HG03469 (cell line): Measurements from ENCODE around the gene PLCB1.
"Not testable (repeated sequence)": the region's sequence is repeated elsewhere in the genome, so short reads cannot be mapped to it uniquely, and the experiment has no call there.

Experiments
- ATAC-seq: cut with Tn5 transposase; IDR thresholded peaks from one replicate; pipeline ENCODE4 v1.9.1; 2021; ENCODE audit warnings: mild to moderate bottlenecking, moderate library complexity, moderate number of reproducible peaks; ENCODE audit not compliant: unreplicated experiment

The PLCB1 gene

DNA sequence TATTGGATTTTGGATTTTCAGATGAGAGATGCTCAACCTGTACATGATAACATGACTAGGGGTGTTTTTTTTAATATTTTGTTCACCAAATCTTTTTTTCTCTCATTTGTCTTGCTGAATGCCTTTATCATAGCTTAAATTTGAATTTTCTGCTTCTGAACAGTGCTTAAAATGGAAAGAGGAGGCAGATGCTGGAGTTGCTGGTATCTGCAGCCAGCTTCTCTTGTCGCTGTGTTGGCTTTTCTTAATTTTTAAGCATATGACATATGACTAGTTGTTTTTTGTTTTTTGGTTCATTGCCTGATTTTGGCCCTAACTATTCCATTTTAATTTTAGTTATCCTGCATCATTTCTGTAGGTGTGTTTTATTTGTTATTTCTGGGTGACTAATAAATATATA, 196.1 kb downstream of the PLCB1 start:
- no peak for ATAC-seq

DNA sequence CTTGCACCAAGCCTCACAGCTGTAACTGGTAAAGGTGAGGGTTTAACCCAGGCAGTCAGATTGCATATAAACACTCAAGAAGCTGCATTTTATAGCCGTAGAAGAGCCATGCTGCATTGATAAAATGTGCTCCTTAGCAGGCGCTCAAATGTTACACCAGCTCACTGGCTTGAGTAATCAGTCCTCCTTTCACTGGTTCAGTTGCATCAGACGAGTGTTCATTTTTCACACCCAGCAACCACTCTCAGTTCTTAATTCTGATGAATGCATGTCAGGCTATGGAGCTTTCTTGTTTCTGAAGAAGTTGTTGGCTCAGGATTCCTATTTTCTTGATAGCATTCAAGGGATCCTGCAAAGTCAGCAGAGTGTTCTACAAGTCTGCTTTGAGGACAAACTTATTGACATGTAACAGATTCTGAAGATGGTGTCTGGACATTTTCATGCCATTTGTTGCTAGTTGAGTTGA, 198.3 kb downstream of the PLCB1 start:
- ATAC-seq = no peak

DNA sequence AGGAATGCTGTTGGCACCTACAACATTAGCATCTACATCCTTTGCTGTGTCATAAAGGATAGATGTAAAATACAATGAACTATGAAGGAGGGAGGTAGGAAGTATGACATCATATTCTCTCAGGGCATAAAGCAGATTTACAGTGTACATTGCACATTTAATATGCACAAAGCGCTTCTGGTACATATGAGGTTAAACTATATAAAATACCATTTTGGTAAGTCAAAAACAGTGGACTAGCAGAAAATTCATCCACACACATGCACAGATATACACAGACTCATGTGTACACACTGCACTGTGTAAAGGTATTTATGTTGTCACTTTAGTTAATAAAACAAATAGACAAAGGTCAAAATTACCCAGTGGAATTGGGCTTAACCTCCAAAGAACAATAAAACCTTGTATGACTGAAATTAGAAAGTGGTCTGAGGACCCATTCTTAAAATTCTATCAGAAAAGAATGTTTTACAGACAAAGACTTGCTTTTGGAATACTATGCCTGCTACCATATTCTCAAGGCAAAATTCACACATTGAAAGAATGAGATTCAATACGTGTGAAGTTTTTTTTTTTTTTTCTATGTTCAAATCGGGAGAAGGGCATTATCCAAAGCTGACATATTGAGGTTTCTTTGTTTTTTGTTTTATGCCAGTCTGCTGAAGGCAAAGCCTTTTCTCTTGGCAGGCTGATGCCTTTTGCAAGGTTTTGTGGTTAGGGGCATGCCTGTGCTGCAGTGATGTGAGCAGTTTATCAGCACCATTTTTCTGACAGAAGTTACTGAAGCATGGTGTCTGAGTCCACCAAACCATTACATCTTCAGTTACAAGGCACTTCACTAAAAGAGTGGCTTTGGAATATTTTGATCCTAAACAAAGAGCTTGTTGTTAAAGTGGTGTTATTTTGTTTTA, 199.0 kb downstream of the PLCB1 start:
- ATAC-seq = no peak

DNA sequence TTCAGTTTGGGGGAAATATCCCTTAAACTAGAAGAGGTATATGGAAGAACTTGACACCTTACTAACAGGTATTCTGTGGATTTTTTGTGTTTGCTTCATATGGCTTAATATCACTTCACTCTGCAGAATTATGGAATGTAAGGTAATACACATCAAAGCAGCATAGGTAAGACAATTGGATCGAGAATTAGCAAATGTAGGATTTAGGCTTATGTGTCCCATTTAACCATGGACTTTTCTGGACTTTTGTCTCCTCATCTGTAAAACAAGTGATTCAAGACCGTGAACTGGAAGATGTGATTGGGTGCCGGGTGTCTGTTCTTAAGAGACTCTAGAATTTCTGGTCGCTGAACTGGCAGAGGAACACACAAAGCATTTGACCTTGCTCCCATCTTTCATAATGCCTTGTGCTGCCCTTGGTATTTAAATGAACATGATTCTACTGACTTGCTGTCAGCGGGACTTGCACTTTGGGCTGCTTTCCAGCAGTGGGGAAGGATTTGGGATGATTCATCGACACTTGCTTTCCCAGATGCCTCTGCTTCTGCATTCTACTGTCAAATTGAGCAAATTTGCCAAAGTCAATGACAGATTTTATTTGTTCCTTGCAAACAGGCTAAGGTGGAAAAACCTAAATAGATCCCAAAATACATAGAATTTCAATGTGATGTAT, 199.8 kb downstream of the PLCB1 start:
- ATAC-seq = no peak

DNA sequence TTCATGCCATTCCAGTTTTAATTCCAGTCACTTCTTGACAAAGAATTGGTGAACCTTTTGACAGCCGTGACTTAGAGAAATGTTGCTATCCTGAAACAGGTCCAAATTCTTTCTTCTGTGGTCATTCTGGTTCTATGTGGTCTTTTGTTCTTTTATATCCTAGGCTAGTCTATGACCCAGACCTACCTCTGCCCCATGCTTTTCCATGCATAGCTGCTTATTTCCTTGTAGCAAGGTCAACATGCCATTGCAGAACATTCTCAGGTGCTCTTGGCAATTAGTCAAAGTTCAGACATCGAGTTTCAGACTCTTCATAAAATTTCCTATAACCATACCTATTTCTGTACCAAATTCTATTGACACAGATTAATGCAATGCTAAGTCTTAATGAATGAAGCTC, 202.6 kb downstream of the PLCB1 start:
- no peak for ATAC-seq

DNA sequence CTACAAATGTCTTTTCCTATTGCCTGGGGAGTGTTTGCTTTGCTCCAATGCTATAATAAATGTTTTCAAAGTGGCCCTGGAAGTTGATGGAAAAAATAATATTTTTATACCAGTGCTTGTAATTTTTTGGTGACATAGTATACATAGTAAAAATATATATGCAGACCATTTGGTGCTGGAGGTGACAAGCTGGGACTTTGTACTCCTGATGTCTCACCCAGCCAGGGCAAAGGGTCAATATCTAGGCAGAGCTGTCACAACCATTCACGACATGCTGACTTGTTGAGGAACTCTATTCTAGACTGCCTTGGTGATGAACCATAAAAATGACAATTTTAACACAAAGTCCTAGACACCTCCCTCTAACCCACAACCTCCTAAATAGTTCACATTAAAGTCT, 203.0 kb downstream of the PLCB1 start:
- ATAC-seq = no peak

DNA sequence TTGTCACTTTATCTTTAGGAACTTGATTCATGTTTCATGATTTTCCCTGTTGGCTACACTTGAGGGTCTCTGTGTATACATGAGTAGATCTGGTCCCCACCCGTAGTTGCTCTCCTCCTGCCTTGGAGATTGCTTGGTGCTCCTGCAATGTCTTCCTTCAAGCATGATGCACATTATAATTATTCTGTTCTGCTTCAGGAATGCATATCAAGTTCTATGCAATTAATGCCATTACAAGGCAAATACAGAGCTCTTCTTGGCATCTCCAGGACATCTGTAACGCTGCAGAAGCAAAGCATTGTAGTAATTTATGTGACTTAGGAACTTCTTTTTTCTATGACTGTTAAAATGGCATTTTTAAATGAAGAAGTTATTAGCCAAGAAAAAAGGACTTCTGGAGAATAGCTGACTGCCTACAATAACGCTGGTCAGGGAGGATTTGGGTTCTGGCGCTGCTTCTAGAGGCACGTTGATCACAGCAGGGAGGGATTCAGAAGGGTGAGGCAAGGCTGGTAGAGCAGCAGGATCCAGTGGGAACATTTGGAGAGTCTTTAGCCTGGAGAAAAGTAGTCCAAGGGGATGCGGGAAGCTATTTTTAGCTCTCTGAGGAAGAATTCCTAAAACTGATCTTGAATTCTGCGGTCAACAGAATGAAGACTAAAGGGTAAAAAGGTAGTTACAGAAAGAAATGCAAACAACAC, 203.6 kb downstream of the PLCB1 start:
- no peak for ATAC-seq

DNA sequence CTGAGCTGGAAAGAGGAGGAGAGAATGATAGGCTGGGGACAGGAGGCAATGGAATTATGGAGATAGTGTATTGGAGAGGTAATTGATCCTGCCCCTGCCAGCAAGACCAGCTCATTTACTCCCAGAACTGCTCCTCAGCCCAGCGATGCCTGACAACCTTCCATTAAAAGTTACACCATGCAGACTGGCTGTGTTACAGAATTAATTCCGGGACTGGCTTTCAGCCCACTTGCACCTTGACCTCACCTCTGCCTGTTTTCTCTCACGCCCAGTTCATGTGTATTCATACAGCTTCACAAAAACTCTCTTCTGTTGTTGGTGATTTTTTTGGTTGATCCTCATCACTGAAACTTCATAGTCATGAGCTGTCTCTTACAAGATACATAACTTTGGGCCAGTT, 207.3 kb downstream of the PLCB1 start:
- no peak for ATAC-seq

DNA sequence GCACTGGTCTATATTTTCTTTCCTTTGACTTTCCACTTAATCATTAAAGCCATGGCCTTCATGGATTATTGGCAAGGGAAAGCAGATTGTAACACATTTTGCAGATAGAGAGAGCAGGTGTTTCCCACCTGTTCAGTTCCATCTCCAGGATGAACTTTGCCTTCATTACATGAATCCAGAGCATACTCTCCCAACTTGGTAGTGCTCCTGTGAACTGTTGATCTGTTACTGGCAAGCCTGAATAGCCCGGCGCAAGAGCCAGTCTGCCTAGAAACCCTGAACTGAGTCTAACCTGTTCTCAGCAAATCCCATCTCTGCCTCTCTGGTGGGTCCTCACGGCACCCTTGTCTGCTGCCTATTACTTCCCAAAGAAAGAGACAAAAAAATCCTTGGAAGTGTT, 210.3 kb downstream of the PLCB1 start:
- ATAC-seq = no peak

DNA sequence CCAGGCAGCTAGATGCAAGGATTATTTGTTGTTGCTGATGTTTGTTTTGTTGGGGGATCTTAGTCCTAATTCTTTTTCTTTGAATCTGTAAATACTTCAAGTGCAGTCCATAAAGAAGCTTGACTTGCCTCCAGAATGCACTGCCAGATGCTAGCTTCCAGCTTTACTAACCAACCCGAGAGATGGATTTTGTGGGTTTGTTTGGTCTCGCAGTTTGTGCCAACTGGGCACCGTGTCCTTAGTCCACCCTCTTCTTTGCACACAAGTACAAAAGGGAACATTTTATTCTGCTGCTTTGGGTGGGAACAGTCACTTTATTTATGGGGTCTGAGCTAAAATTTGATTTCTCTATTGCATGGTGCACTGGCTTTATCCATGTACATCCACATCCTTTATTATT, 212.0 kb downstream of the PLCB1 start:
- ATAC-seq = no peak

DNA sequence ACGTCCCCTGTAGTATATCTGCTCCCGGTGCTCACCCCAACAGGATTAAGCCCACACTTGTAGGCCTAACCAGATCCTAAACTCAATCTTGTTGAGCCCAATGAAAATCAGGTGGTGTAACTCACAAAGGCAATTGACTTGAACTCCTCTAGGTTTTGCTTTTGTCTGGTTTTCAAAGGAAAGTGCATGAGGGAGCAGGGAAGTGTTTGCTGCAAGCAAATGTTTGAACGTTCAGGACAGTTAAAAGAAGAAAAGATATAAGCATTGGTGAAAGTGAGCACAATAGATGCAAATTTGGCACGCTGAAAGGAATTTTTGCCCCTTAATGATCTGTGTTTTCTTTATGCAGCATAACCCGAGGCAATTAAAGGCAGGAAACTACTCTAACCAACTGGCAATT, 212.6 kb downstream of the PLCB1 start:
- ATAC-seq = no peak

DNA sequence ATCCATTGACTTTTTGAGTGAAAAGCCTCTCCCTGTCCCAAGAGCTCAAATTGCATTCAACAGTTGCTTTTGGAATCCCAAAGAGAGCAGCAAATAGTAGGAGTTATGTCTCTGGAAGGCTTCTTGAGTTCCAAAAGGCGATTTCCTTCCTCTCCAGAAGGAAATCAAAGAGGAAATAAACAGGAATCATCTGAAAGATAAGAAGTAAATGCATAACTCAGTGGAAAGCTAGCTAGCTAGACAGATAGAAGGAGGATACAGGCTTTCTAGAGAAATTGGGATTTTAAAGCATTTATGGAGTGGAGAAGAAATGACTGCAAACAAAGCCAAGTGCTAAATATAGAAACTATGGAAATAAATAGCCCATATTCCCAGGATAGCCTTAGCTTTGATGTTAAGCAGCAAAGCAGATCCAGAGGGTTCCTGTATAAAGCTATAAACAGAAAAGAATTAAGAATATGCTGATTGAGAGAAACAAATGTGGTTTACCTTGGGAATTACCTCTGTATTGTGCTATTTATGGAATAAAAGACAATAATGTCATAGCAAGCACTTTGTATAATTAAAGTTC, 214.7 kb downstream of the PLCB1 start:
- no peak for ATAC-seq

DNA sequence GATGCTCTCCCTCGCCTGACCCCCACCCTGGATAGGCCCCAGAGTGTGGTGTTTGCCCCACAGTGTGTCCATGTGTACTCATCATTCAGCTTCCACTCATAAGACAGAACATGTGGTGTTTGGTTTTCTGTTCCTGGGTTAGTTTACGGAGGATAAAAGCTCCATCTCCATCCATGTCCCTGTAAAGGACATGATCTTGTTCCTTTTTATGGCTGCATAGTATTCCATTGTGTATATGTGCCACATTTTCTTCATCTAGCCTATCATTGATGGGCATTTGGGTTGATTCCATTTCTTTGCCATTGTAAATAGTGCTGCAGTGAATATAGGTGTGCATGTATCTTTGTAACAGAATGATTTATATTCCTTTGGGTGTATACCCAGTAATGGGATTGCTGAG, 218.2 kb downstream of the PLCB1 start:
- not testable (repeated sequence) for ATAC-seq

DNA sequence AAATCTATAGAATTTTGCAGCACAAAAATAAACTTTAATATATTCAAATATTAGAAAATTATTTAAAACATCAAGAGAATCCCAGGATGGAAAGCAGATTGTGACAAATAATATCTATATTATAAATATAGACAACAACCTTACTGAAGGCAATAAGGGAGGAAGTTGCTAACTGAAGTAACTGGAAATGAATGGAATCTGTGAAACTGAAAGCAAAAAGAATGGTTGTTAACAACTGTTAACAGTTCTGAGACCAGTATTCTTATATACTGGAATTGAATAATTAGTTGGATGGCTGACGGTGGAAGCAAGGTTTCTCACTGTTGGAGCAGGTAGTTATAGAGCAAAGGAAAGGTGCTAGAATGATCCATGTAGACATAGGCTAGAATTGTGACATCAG, 220.4 kb downstream of the PLCB1 start:
- ATAC-seq = no peak

DNA sequence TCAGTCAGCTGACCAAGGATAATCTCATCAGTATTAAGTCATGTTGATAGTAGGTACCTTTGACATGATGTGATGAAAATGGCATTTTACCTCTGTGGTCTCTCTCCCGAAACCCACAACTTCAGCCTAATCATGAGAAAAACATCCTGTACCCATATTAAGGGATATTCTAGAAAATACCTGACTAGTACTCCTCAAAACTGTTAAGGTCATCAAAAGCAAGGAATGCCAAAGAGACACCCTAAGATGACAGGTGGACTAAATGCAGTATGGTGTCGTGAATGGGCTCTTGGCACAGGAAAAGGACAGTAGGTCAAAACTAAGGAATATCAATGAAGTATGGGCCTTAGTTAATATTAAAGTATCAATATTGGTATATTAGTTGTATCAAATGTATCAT, 221.4 kb downstream of the PLCB1 start:
- no peak for ATAC-seq

DNA sequence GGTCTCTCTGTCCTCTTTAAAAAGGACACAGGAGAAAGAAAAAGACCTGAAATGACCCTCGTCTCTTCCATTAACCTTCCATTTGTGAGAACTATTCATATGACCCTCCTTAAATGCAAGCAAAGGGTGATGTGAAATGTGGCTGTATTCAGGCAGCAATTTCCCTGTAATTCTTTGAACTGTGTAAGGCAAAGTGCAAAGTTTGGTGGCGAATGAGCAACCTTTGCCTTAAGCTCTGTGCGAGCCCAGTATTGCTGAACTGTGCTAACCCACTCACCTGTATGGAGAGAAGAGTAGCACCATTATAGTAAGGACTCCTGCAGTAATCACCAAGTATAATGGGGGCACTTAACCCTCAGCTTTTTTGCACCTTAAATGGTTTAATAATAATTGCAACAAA, 223.4 kb downstream of the PLCB1 start:
- no peak for ATAC-seq

DNA sequence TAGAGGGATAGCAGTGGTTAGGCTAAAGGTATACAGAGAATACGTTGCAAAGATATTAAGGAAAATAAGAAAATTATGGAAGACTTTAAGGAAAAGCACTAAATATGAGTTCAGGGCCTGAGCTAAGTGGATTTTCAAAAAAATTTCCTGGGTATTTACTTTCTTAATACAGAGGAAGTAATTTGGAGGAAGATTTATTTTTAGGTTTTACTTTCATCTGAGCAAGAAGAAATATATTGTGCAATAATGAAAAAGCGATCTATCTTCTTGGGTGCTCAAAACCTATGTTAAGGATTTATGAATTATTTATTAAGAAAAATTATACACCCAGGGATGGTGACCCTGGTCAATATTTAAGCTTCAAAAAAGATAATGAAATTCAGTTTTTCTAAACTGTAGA, 224.7 kb downstream of the PLCB1 start:
- ATAC-seq = no peak

DNA sequence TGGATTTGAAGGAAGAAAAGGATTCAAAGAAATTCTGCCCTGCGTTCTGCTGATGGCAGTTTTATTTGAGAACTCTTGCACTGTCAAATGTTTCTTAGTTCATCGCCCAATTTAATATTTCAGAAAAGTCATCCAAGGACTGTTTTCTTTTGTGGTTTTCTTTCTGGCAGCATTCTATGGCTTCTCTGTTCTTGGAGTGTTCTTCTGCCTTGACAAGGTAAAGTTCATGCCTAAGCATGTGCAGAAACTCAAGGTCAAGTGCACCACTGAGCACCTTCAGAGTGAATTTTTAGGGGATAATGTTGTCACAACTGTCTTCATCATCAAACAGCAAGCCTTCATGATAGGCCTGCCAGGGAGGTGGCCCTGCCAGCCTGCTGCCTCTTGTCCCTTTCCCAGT, 225.6 kb downstream of the PLCB1 start:
- ATAC-seq = no peak

DNA sequence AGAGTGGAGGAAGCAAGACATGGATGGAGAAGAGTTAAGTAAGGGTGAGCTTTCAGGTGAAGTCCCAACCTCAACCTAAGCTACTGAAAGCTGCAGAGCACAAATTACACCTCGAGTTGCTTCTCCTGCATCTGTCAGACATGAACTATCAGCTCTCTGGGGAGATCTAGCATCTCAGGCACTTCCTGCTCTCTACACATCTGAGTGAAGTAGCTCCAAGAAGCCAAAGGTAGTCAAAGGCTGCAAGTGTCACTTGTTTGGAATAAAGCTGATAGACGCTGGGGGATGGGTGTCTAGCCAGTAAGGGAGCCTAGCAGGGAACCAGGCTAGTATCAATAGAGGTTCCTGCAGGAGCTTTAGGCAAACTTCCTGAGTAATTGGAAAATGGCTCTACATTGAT, 228.0 kb downstream of the PLCB1 start:
- no peak for ATAC-seq

DNA sequence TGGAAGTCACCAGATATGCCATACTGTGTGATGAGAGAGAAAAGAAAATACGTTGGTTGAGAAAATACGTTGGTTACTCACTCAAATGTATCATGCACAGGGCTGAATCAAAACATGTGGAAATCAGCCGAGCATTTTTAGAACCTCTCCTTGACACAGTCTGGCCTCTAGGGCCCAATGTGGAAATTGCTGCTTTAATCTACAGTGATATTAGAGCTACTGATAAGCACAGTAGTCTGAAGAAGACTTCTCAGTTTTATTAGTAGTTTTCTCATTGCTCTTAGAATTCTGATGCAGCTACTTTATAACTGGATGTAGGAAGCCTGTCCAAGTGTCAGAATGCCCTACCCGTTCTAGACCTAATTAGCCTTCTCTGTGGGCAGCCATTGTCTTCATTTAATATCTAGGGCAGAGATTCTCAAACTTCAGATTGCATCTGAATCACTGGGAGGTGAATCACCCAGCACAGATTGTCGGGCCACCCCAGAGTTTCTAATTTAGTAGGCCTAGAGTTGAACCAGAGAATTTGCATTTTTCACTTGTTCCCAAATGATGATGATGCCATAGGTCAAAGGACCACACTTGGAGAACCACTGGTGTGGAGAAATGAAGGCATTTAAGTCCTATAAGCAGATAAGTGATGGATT, 229.1 kb downstream of the PLCB1 start:
- no peak for ATAC-seq

DNA sequence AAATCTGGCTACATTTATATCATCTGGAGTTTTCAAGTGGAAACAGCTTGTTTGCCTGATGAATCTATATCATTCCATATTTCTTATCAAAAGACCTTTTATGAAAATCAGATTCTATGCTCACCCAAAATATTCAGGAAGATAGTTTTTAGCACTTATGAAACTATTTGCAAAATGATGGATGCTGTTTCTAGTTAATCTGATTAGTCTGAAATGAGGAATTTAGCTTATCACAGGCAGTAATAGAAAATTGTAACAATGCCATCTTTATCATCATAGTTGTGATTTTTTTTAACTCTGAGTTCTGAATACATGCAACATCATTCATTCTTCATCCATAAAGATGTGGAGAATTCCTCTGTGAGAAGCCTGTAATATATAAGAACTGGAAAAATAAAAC, 229.7 kb downstream of the PLCB1 start:
- ATAC-seq = no peak
